ENCODE data around the gene SYT1.

SYT1 gene

GRCh38 chr12:78886719-78887407, 22.3 kb downstream of the SYT1 start:
- no peak overlapping the region for H3K4me3 ChIP-seq (ENCODE audit: low read depth, low read length)
- in situ Hi-C loops (cut with HindIII; ENCODE audit: low sequenced_read_pairs): no loop called here
- TF ChIP-seq CTCF (IDR thresholded peaks at IDR 0.05; ENCODE audit: low read depth, low read length, missing control alignments): no peak
- peak; percentile 49 for DNase-seq (ENCODE audit: low read depth)

GRCh38 chr12:78887444-78887843, 22.9 kb downstream of the SYT1 start:
- in situ Hi-C loops (cut with HindIII; ENCODE audit: low sequenced_read_pairs): no loop called here
- H3K4me3 ChIP-seq (ENCODE audit: low read depth, low read length): no peak overlapping the region
- TF ChIP-seq CTCF (IDR thresholded peaks at IDR 0.05; ENCODE audit: low read depth, low read length, missing control alignments): no peak
- no peak for DNase-seq (ENCODE audit: low read depth)

GRCh38 chr12:78888568-78888967, 24.0 kb downstream of the SYT1 start:
- DNase-seq (ENCODE audit: low read depth): no peak

GRCh38 chr12:78891646-78892353, 27.2 kb downstream of the SYT1 start:
- no peak for TF ChIP-seq CTCF (IDR thresholded peaks at IDR 0.05; ENCODE audit: low read depth, low read length, missing control alignments)
- in situ Hi-C loops (cut with HindIII; ENCODE audit: low sequenced_read_pairs): no loop called here
- no peak for DNase-seq (ENCODE audit: low read depth)
- H3K4me3 ChIP-seq (ENCODE audit: low read depth, low read length): no peak overlapping the region

More at GRCh38 chr12:78888568-78888967, 24.0 kb downstream of the SYT1 start:
- in situ Hi-C loops (cut with HindIII; ENCODE audit: low sequenced_read_pairs): no loop called here
- no peak overlapping the region for H3K4me3 ChIP-seq (ENCODE audit: low read depth, low read length)
- TF ChIP-seq CTCF (IDR thresholded peaks at IDR 0.05; ENCODE audit: low read depth, low read length, missing control alignments): no peak

GRCh38 chr12:78898416-78898815, 33.8 kb downstream of the SYT1 start:
- H3K4me3 ChIP-seq (ENCODE audit: low read depth, low read length): no peak overlapping the region
- no peak for TF ChIP-seq CTCF (IDR thresholded peaks at IDR 0.05; ENCODE audit: low read depth, low read length, missing control alignments)
- in situ Hi-C loops (cut with HindIII; ENCODE audit: low sequenced_read_pairs): no loop called here
- DNase-seq (ENCODE audit: low read depth): peak; percentile 76

- DNase-seq (ENCODE audit: low read depth): no peak
- no peak for TF ChIP-seq CTCF (IDR thresholded peaks at IDR 0.05; ENCODE audit: low read depth, low read length, missing control alignments)
- no peak overlapping the region for H3K4me3 ChIP-seq (ENCODE audit: low read depth, low read length)
- in situ Hi-C loops (cut with HindIII; ENCODE audit: low sequenced_read_pairs): no loop called here
Measured at GRCh38 chr12:78914859-78915331, 50.3 kb downstream of the SYT1 start.

Data from astrocyte of the cerebellum (primary cell).